ENCODE data around the gene ARHGAP24. TPM values are rescaled to one million over a fixed set of nuclear protein-coding genes. Genes with fewer than 3 reads are reported as not detected.

The ARHGAP24 gene
- total RNA-seq, 2 donors from 2014 or later = 1.0 TPM; not detected in 1

GRCh38 chr4:85457752-85458467, 17.0 kb upstream of the ARHGAP24 start:
- ATAC-seq = no peak
- DNase-seq (ENCODE audit: low spot score) = no peak
- Mint-ChIP-seq H3K4me3 (no peak overlapping the region), H3K27ac (no peak overlapping the region), H3K36me3 (no peaks in the 10 kb centered on the region), H3K4me1 (ENCODE audit: low read depth in 2 of 2) (no peaks in the 10 kb centered on the region), H3K27me3 (no peaks in the 10 kb centered on the region), H3K9me3 (peaks cover 7% of the 10 kb centered on the region)

DNA sequence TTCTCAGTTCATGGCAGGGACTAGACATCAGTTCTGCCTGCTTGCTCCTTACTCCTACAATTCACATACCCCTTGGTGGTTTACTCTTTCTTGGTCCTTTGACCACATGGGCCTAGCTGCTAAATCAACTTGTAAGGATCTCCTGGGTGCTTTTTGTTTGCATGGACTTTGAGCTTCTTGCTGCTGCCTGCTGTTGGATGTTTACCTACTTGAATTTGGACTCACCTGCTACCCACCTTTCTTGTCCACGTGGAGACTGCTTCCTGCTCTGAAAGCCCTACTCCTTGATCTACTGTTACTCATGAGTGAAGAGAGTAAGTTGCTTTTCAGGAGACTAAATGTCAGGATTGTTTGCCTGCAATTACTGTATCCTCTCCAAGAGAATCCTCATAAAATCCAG, 15.2 kb upstream of the ARHGAP24 start:
- Mint-ChIP-seq H3K4me1 (ENCODE audit: low read depth in 2 of 2) (no peaks in the 10 kb centered on the region), H3K9me3 (peaks cover 8% of the 10 kb centered on the region), H3K27me3 (no peaks in the 10 kb centered on the region), H3K36me3 (no peaks in the 10 kb centered on the region), H3K4me3 (no peak overlapping the region), H3K27ac (no peak overlapping the region)
- DNase-seq (ENCODE audit: low spot score) (no peak), ATAC-seq (no peak)

- H3K27me3 Mint-ChIP-seq = peaks cover 0 to 3% of the 10 kb centered on the region in 2 donors
- ATAC-seq (no peak), DNase-seq (ENCODE audit: low spot score) (no peak)
- H3K36me3 Mint-ChIP-seq = peaks cover 6% of the 10 kb centered on the region
- H3K4me1 Mint-ChIP-seq (ENCODE audit: low read depth in 2 of 2) = no peaks in the 10 kb centered on the region
- H3K4me3 Mint-ChIP-seq = no peak overlapping the region
- H3K27ac Mint-ChIP-seq = no peak overlapping the region
- H3K9me3 Mint-ChIP-seq = peaks cover 8% of the 10 kb centered on the region
These were observed 594 bp upstream of the ARHGAP24 start for GRCh38 chr4:85474356-85474755.

- peaks cover 4% of the 10 kb centered on the region for H3K9me3 Mint-ChIP-seq
- DNase-seq (ENCODE audit: low spot score) (no peak), ATAC-seq (no peak)
- no peaks in the 10 kb centered on the region for H3K4me1 Mint-ChIP-seq (ENCODE audit: low read depth in 2 of 2)
- H3K27ac Mint-ChIP-seq = no peak overlapping the region
- peaks cover 0 to 3% of the 10 kb centered on the region in 2 donors for H3K27me3 Mint-ChIP-seq
- no peaks in the 10 kb centered on the region for H3K36me3 Mint-ChIP-seq
- no peak overlapping the region for H3K4me3 Mint-ChIP-seq
These were observed 782 bp downstream of the ARHGAP24 start for GRCh38 chr4:85475631-85476233.

- DNase-seq (ENCODE audit: low spot score) (no peak), ATAC-seq (no peak)
- peaks cover 0 to 3% of the 10 kb centered on the region in 2 donors for H3K27me3 Mint-ChIP-seq
- H3K9me3 Mint-ChIP-seq = peaks cover 5% of the 10 kb centered on the region
- H3K27ac Mint-ChIP-seq = no peak overlapping the region
- no peak overlapping the region for H3K4me3 Mint-ChIP-seq
- H3K4me1 Mint-ChIP-seq (ENCODE audit: low read depth in 2 of 2) = no peaks in the 10 kb centered on the region
- no peaks in the 10 kb centered on the region for H3K36me3 Mint-ChIP-seq
These were observed 1.4 kb downstream of the ARHGAP24 start for GRCh38 chr4:85476381-85476780.

GRCh38 chr4:85477534-85477933, 2.6 kb downstream of the ARHGAP24 start:
- H3K4me3 Mint-ChIP-seq = no peak overlapping the region
- peaks cover 10% of the 10 kb centered on the region for H3K9me3 Mint-ChIP-seq
- no peak overlapping the region for H3K27ac Mint-ChIP-seq
- DNase-seq (ENCODE audit: low spot score) = no peak
- H3K4me1 Mint-ChIP-seq (ENCODE audit: low read depth in 2 of 2) = no peaks in the 10 kb centered on the region
- peaks cover 0 to 3% of the 10 kb centered on the region in 2 donors for H3K27me3 Mint-ChIP-seq
- H3K36me3 Mint-ChIP-seq = no peaks in the 10 kb centered on the region
- no peak for ATAC-seq

DNA sequence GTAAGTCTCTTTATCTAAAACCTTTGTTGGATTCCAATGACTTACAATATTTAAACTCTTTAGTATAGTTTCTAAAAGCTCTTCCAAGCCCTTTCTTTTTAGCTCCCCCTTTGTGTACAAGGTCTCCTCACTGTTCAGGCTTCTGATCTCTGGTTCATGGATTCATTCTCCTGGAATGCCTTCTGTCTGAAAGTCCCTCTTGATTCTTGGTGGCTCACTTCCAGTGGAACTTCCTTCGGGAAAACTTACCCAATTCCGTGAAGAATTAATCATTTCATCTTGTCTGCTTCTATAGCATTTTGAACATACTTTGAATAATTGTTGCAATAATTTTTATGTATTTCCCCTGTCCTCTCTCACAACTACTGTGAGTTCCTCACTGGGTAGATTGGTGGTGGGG, 3.6 kb downstream of the ARHGAP24 start:
- Mint-ChIP-seq H3K27ac (no peak overlapping the region), H3K27me3 (peaks cover 0 to 3% of the 10 kb centered on the region in 2 donors), H3K4me1 (ENCODE audit: low read depth in 2 of 2) (no peaks in the 10 kb centered on the region), H3K36me3 (no peaks in the 10 kb centered on the region), H3K4me3 (no peak overlapping the region), H3K9me3 (peaks cover 10% of the 10 kb centered on the region)
- no peak for DNase-seq (ENCODE audit: low spot score)
- no peak for ATAC-seq

DNA sequence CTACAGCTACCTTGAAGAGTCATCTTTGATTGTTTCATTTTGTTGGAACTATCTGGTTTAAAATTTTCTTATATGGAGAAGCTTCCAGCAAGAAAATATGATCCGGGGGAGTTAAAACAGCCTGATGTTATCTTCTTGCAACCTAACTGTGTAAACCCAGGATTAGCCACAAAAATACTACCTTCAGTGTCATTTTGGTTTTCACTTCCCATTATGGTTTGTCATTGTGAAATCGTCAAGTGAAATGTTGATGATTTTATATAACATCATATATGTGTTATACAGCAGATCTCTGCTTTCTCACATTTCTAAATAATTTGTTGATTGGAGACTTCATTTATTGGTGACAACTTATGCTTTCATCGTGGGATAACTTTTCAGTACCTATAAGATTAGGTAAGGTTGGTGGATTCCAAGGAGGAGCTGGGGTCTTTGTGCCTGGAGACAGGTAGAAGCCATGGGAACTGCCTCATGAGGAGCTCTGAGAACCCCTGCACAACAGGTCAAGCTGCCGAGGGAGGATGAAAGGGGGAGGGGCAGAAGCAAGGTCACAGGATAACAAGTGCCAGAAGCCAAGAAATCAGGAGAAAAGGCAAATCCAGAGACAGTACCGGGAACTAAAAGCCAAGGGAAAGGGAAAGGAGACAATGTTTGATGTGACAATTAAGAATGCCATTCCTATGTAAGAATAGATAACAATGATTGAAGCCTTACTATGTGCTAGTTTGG, 7.2 kb downstream of the ARHGAP24 start:
- Mint-ChIP-seq H3K4me1 (ENCODE audit: low read depth in 2 of 2) (no peaks in the 10 kb centered on the region), H3K27ac (no peak overlapping the region), H3K36me3 (no peaks in the 10 kb centered on the region), H3K4me3 (no peak overlapping the region), H3K9me3 (peaks cover 10% of the 10 kb centered on the region), H3K27me3 (no peaks in the 10 kb centered on the region)
- ATAC-seq = no peak
- no peak for DNase-seq (ENCODE audit: low spot score)

- ATAC-seq = no peak
- DNase-seq (ENCODE audit: low spot score) = no peak
- Mint-ChIP-seq H3K27ac (no peak overlapping the region), H3K27me3 (no peaks in the 10 kb centered on the region), H3K36me3 (no peaks in the 10 kb centered on the region), H3K9me3 (peaks cover 3% of the 10 kb centered on the region), H3K4me1 (ENCODE audit: low read depth in 2 of 2) (no peaks in the 10 kb centered on the region), H3K4me3 (no peak overlapping the region)
These were observed 11.6 kb downstream of the ARHGAP24 start for GRCh38 chr4:85486425-85487086.

DNA sequence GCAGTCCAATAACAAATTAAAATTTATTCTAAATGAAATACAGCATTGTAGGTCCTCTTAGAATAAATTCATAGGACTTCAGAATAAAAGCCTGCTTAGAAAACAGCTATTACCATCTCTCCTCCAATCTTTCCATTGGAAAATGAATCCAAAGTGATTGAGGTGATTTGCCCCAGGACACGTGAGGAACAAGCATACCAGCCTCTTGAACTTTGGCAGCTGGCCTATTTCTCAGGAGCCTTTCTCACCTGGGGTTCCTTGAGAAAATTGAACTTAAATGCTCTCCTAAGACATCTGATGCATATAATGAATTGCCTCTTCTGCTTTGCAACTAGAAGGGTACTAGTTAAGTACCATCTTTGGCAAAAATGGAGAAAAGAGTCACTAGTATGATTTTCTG, 13.5 kb downstream of the ARHGAP24 start:
- ATAC-seq (no peak), DNase-seq (ENCODE audit: low spot score) (no peak)
- no peak overlapping the region for H3K27ac Mint-ChIP-seq
- H3K36me3 Mint-ChIP-seq = peaks cover 4% of the 10 kb centered on the region
- H3K27me3 Mint-ChIP-seq = no peaks in the 10 kb centered on the region
- peaks cover 4% of the 10 kb centered on the region for H3K9me3 Mint-ChIP-seq
- H3K4me1 Mint-ChIP-seq (ENCODE audit: low read depth in 2 of 2) = no peaks in the 10 kb centered on the region
- no peak overlapping the region for H3K4me3 Mint-ChIP-seq

- ATAC-seq (no peak), DNase-seq (ENCODE audit: low spot score) (no peak)
- H3K4me3 Mint-ChIP-seq = no peak overlapping the region
- H3K9me3 Mint-ChIP-seq = peaks cover 4% of the 10 kb centered on the region
- H3K4me1 Mint-ChIP-seq (ENCODE audit: low read depth in 2 of 2) = no peaks in the 10 kb centered on the region
- H3K27me3 Mint-ChIP-seq = no peaks in the 10 kb centered on the region
- no peak overlapping the region for H3K27ac Mint-ChIP-seq
- peaks cover 4% of the 10 kb centered on the region for H3K36me3 Mint-ChIP-seq
These were observed 14.5 kb downstream of the ARHGAP24 start for GRCh38 chr4:85489273-85489981.

GRCh38 chr4:85491527-85491926, 16.6 kb downstream of the ARHGAP24 start:
- Mint-ChIP-seq H3K4me1 (ENCODE audit: low read depth in 2 of 2) (no peaks in the 10 kb centered on the region), H3K4me3 (no peak overlapping the region), H3K27ac (no peak overlapping the region), H3K9me3 (peaks cover 10% of the 10 kb centered on the region), H3K36me3 (peaks cover 4% of the 10 kb centered on the region), H3K27me3 (no peaks in the 10 kb centered on the region)
- ATAC-seq = no peak
- DNase-seq (ENCODE audit: low spot score) = no peak

- no peaks in the 10 kb centered on the region for H3K27me3 Mint-ChIP-seq
- ATAC-seq (no peak), DNase-seq (ENCODE audit: low spot score) (no peak)
- peaks cover 10% of the 10 kb centered on the region for H3K9me3 Mint-ChIP-seq
- no peaks in the 10 kb centered on the region for H3K4me1 Mint-ChIP-seq (ENCODE audit: low read depth in 2 of 2)
- H3K27ac Mint-ChIP-seq = no peak overlapping the region
- H3K4me3 Mint-ChIP-seq = no peak overlapping the region
- peaks cover 4% of the 10 kb centered on the region for H3K36me3 Mint-ChIP-seq
These were observed 17.4 kb downstream of the ARHGAP24 start for GRCh38 chr4:85492336-85492735.
